DND-41 (cell line): ENCODE data around the gene PITPNM3.

Experiments
- EZH2 ChIP-seq: IDR thresholded peaks from 3 replicates; pipeline ENCODE4 v1.6.1; 2012; ENCODE audit warnings: borderline replicate concordance, low read depth, mild to moderate bottlenecking, moderate library complexity, low read length, inconsistent platforms; ENCODE audit not compliant: severe bottlenecking
- TF ChIP-seq, protein P1 (sequence below): IDR thresholded peaks from 2 replicates; pipeline ENCODE4 v1.5.1; 2012; ENCODE audit warnings: borderline replicate concordance, low read length, moderate library complexity, mild to moderate bottlenecking; ENCODE audit not compliant: poor library complexity, severe bottlenecking; ENCODE audit errors: extremely low read depth

DNA sequence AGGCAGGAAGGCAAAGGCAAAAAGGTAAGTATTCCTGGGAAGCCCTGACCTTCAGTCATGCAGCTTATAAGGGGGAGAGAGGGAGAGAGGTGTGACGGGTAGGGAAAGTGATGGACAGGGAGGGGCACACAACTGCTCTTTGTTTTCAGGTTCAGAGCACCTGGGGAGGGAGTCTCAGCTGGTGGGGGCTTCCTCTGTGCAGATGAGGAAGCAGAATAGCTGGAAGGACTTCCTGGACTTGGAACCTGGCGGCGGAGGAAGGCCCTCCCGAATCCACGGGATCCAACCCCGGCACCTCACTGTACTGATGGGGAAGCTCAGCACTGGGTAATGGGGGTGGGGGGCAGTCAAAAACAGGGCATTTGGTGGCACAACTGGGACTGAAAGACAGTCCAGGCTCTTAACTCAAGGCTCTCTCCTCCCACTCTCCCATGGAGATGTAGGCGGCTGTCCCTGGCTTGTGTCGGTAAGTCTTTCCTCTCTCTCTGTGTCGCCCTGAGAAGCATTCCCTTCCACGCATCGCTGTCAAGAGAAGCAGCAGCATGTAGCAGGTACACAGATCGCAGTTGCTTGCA is 11.9 kb upstream of the PITPNM3 start:
- TF ChIP-seq, protein P1, sequence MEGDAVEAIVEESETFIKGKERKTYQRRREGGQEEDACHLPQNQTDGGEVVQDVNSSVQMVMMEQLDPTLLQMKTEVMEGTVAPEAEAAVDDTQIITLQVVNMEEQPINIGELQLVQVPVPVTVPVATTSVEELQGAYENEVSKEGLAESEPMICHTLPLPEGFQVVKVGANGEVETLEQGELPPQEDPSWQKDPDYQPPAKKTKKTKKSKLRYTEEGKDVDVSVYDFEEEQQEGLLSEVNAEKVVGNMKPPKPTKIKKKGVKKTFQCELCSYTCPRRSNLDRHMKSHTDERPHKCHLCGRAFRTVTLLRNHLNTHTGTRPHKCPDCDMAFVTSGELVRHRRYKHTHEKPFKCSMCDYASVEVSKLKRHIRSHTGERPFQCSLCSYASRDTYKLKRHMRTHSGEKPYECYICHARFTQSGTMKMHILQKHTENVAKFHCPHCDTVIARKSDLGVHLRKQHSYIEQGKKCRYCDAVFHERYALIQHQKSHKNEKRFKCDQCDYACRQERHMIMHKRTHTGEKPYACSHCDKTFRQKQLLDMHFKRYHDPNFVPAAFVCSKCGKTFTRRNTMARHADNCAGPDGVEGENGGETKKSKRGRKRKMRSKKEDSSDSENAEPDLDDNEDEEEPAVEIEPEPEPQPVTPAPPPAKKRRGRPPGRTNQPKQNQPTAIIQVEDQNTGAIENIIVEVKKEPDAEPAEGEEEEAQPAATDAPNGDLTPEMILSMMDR, result no peak
- no peak for TF ChIP-seq EZH2
